COLO668 (cell line): ENCODE measurements around the gene RUNX2.
"Not testable (repeated sequence)": the region's sequence is repeated elsewhere in the genome, so short reads cannot be mapped to it uniquely, and the experiment has no call there.

Experiments used
- DNase-seq: peaks from one replicate; lab custom pipeline; 2025; ENCODE audit not compliant: unreplicated experiment; lab: John Stamatoyannopoulos, UW

The RUNX2 gene

DNA sequence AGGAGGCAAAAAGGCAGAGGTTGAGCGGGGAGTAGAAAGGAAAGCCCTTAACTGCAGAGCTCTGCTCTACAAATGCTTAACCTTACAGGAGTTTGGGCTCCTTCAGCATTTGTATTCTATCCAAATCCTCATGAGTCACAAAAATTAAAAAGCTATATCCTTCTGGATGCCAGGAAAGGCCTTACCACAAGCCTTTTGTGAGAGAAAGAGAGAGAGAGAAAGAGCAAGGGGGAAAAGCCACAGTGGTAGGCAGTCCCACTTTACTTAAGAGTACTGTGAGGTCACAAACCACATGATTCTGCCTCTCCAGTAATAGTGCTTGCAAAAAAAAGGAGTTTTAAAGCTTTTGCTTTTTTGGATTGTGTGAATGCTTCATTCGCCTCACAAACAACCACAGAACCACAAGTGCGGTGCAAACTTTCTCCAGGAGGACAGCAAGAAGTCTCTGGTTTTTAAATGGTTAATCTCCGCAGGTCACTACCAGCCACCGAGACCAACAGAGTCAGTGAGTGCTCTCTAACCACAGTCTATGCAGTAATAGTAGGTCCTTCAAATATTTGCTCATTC, at the start of gene RUNX2:
Gene RUNX2, plus strand, starts transcription at position 375 of the 567 bp plus-strand sequence. CDS start 397 bp downstream, outside the sequence.
- DNase-seq = no peak

DNA sequence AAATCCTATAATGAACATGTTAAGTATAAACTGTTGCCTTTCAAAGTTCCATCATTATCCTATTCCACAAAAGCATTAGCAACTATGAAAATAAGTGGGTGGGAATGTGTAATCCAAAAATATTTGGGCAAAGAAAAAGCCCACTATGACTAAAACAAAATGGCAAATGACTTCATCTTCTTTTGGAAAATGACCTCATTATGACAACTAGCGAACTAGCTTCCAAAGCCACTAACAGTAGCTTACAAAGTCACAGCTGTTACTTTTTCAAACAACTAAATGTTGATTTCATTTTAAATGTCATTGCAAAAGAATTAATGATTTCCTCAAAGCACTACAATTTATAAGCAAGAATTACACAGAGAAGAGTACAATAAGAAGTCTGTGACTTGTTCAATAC, 49.8 kb upstream of the RUNX2 start:
- DNase-seq = no peak

DNA sequence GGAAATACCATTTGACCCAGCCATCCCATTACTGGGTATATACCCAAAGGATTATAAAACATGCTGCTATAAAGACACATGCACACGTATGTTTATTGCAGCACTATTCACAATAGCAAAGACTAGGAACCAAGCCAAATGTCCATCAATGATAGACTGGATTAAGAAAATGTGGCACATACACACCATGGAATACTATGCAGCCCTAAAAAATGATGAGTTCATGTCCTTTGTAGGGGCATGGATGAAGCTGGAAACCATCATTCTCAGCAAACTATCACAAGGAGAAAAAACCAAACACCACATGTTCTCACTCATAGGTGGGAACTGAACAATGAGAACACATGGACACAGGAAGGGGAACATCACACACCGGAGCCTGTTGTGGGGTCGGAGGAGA, 41.4 kb upstream of the RUNX2 start:
- not testable (repeated sequence) for DNase-seq

DNA sequence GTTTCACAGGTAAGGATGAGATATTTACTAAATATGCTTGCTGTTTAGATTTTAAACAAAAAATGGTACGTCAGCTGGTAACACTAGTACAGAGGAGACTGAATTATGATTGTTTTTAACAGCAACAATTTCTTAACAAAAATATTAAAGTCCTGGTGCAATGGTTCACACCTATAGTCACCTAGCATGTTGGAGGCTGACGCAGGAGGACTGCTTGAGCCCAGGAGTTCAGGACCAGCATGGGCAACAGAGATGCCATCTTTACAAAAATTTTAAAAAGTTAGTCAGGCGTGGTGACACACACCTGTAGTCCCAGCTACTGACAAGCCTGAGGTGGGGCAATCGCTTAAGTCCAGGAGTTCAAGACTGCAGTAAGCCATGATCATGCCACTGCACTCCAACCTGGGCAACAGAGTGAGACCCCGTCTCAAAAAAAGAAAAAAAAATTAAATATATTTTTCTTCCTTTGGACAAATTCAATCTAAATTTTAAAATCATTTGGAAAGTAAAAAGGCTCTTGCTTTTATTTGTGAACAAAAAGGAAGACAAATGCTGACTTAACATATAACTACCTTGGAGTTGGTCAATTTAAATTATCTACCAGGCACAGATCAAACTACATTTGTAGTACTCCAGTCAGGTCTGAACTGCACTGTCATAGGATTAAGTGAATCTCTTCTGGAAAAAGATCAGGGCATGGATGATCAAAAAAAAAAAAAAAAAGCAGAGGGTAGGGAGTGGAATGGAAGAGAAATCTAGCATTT, 38.2 kb upstream of the RUNX2 start:
- DNase-seq = no peak

DNA sequence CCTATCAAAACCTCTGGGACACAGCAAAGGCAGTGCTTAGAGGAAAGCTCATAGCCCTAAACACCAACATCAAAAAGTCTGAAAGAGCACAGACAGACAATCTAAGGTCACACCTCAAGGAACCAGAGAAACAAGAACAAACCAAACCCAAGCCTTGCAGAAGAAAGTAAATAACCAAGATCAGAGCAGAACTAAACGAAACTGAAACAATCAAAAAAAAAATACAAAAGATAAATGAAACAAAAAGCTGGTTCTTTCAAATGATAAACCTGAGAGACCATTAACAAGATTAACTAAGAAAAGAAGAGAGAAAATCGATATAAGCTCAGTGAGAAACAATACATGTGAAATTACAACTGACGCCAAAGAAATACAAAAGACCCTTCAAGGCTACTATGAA, 34.8 kb upstream of the RUNX2 start:
- DNase-seq = no peak

DNA sequence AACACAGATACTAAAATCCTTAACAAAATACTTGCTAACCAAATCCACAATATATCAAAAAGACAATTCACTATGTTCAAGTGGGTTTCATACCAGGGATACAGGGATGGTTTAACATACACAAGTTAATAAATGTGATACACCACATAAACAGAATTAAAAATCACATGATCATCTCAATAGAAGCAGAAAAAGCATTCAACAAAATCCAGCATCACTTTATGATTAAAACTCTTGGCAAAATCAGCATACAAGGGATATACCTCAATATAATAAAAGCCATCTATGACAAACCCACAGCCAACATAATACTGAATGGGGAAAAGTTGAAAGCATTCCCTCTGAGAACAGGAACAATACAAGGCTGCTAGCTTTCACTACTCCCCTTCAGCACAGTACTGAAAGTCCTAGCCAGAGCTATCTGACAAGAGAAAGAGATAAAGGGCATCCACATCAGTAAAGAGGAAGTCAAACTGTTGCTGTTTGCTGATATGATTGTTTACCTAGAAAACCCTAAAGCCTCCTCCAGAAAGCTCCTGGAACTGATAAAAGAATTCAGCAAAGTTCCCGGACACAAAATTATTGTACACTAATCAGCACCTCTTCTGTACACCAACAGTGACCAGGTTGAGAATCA, 33.9 kb upstream of the RUNX2 start:
- not testable (repeated sequence) for DNase-seq

DNA sequence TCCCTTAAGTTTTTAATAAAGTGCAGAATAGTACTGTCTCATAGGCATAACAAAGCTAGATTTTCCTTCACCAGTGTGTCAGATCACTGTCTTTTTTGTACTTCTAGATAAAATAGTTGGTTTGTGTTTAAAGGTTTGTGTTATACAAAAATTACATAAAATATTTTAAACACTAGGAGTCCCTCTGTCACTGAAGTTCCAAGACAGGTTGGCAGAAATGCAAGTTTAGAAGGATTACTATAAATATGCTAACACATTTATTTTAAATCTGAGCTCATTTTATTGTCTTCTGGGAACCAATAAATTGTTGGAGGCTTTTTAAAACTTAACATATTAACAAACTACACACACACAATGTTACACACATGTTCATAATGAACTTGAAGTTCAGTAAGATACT, 30.8 kb upstream of the RUNX2 start:
- no peak for DNase-seq

DNA sequence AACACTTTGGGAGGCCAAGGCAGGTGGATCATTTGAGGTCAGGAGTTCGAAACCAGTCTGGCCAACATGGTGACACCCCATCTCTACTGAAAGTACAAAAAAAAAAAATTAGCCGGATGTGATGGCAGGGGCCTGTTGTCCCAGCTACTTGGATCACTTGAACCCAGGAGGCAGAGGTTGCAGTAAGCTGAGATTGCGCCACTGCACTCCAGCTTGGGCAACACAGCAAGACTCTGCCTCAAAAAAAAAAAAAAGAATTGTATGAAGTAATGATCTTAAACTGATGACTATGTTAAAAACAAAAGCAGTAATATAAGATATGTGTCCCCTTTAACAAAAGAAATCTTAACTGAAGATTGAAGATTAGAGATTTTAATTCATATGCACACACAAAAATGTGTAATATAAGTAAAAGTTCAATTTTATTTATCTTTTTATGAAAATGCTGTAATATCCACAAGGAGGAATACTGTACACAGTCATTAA, 29.0 kb upstream of the RUNX2 start:
- DNase-seq = no peak

GRCh38 chr6:45300736-45301135, 27.4 kb upstream of the RUNX2 start:
- no peak for DNase-seq

GRCh38 chr6:45301348-45302142, 26.6 kb upstream of the RUNX2 start:
- no peak for DNase-seq

DNA sequence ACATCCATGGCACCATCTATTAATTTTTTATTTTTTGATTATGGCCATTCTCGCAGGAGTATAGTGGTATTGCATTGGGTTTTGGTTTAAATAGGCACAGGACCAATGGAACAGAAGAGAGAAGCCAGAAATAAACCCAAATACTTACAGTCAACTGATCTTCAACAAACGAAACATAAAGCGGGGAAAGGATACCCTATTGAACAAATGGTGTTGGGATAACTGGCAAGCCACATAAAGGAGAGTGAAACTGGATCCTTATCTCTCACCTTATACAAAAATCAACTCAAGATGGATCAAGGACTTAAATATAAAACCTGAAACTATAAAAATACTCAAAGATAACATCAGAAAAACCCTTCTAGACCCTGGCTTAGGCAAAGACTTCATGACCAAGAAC, 25.3 kb upstream of the RUNX2 start:
- DNase-seq = no peak

DNA sequence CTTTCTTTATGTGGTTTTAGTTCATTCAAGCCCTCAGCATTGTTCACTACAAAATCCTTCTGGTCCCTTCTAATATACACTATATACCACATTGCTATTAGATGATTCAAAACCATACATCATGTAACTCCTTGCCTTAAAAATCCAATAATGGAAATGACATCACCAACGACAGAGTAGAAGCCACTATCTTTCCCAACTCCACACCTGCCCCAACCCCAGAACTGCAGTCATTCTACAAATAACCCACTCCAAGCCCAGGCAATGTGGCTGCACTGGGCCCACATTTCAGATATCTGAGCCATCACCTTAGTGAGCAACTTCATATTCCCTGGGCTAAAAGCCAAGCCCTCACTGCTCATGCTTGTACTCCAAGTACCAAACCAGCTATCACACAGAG, 22.6 kb upstream of the RUNX2 start:
- no peak for DNase-seq

DNA sequence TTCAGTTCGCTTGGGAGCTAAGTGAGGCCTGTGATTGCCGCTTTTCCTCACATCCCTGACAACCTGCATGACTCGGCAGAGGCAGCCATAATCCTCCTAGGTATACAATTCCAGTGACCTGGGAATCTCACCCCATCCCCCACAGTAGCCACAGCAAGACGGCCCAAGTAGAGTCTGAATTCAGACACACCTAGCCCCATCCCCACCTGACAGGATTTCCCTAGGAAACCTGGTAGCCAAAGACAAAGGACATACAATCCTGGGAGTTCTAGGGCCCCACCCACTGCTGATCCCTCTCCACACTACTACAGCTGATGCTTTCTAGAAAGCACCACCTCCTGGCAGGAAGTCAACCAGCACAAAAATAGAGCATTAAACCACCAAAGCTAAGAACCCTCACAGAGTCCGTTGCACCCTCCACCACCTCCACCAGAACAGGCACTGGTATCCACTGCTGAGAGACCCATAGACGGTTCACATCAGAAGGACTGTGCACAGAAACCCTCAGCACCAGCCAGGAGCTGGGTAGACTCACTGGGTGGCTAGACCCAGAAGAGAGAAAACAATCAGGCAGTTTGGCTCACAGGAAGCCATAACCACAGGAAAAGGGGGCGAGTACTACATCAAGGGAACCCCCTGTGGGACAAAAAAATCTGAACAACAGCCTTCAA, 17.9 kb upstream of the RUNX2 start:
- DNase-seq = no peak

GRCh38 chr6:45314146-45314545, 14.0 kb upstream of the RUNX2 start:
- DNase-seq = no peak

- no peak for DNase-seq
These were observed 7.8 kb upstream of the RUNX2 start for GRCh38 chr6:45320349-45320748.

DNA sequence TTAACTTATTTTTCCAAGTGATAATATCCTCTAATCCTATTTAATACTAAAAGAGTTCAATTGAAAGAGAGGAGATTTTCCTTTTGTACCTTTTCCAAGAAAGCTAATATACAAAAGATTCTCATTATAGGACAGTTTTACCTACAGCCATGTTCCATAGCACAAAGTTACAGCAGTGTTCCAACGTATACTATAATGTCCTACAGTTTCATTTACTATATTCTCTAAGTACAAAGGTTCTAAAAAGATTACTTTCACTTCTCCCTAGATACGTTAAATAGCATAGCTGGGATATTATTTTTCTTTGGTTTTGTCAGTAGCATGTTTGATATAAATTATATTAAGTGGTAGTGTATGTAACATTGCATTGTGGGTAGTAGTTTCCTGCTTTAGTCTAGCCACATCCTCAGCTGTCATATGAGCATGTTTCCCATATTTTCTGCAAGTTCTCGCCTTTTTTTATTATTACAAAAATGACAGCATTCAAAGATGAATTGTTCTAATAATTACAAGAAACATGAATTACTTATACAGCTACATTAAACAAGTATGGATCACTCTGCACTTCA, 4.4 kb upstream of the RUNX2 start:
- no peak for DNase-seq

DNA sequence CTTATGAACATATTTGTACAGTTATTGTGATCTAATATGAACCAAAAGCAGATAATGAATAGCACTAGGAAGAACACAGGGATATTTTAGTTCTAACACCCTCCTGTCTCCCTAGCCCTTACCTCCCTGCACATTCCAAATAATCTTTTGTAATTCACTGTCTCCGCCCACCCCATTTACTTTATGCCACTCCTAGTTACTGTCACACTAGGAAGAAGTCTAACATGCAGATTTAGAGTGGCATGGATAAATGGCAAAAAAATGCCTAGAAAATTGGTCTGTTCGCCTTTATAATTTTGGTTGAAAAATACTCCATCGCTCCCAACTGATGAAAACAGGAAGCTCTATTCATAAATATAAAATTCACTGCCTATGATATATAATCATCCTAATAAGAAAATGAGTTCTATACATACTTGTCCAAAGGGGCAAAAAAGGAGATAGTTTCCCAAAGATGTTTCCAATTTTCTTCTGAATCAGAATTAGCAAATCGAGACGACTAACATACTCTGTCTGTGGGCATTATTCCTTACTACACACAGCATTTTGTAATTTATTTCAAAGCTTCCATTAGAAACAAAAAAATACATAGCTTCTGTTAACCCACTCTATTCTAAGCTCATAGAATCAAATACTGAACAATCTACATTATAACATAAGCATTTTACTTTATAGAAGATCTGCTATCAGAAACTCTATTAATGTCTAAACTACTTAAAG, 1.3 kb upstream of the RUNX2 start:
- DNase-seq = no peak

DNA sequence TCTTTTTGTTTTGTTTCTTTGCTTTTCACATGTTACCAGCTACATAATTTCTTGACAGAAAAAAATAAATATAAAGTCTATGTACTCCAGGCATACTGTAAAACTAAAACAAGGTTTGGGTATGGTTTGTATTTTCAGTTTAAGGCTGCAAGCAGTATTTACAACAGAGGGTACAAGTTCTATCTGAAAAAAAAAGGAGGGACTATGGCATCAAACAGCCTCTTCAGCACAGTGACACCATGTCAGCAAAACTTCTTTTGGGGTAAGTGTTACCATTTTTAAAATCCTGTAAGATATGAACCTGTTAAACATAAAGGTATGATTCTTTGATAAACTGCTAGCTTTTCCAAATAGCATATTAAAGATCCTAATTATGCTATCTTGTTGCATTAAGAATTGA, 393 bp downstream of the RUNX2 start:
- no peak for DNase-seq

GRCh38 chr6:45344900-45345299, 16.8 kb downstream of the RUNX2 start:
- no peak for DNase-seq

- no peak for DNase-seq
These were observed 22.1 kb downstream of the RUNX2 start for GRCh38 chr6:45350186-45350710.
